HepG2 (cell line): ENCODE data around the gene ST3GAL2. TPM values are rescaled to one million over a fixed set of nuclear protein-coding genes. Genes with fewer than 3 reads are reported as not detected.

Experiments used
- ATAC-seq: fragments of 200-7000 bp; cut with Tn5 transposase; 3 replicates; pipeline ENCODE4 v1.9.1; 2020; ENCODE audit warnings: mild to moderate bottlenecking, moderate library complexity
- BruUV-seq: library from RNA; stranded (reverse); fragments of 400-500 nt; replicated peaks from 2 replicates; lab custom pipeline; 2021; lab: Mats Ljungman, UMichigan
- CTCF ChIA-PET: fragments of 300-600 bp; formaldehyde crosslinking; extraction: SDS; loops from one replicate; lab custom pipeline; 2021; ENCODE audit warnings: low total read pairs, inconsistent platforms, low intra/inter-chr PET ratio; lab: Yijun Ruan, JAX
- POLR2A ChIA-PET: fragments of 350-600 bp; sonication (Branson Sonifier 250); formaldehyde crosslinking; loops from one replicate; lab custom pipeline; 2020; ENCODE audit warnings: antibody characterized with exemption, inconsistent platforms; lab: Yijun Ruan, JAX
- DNase-seq: peaks from one replicate; pipeline ENCODE4 v3.0.0-alpha.2; 2015; ENCODE audit warnings: low spot score
- FAIRE-seq: peaks from 3 replicates; lab custom pipeline; 2011; peaks lifted over from hg19 to GRCh38; lab: Jason Lieb, UNC
- H2AFZ ChIP-seq: one replicate; pipeline ENCODE4 v1.6.1; 2011; ENCODE audit warnings: low read length, inconsistent platforms
- H3K27ac ChIP-seq: fragments of 300-600 bp; 3 replicates; pipeline ENCODE4 v1.8.0; 2011; ENCODE audit warnings: mixed run types, mild to moderate bottlenecking, mixed read lengths, low read length, inconsistent platforms; ENCODE audit not compliant: insufficient read depth; ENCODE audit errors: extremely low read length
- H3K27me3 ChIP-seq, 2 experiments: fragments of 200-600 bp in 1 of 2; 2 replicates in 1 of 2; 3 replicates in 1 of 2; pipeline versions ENCODE4 v1.6.0 to v1.8.0; 2011; ENCODE audit warnings: low read length in 2 of 2, mild to moderate bottlenecking in 2 of 2, moderate library complexity in 2 of 2, inconsistent platforms in 1 of 2; ENCODE audit not compliant: insufficient read depth in 2 of 2, control insufficient read depth in 1 of 2
- H3K36me3 ChIP-seq, 2 experiments: fragments of 200-600 bp in 1 of 2; replicated peaks in 1 of 2; 2 replicates in 1 of 2; 3 replicates in 1 of 2; pipeline versions ENCODE4 v1.5.1 to v1.8.0; 2011; ENCODE audit warnings: low read length in 2 of 2, inconsistent platforms in 1 of 2; ENCODE audit not compliant: insufficient read depth in 2 of 2, control insufficient read depth in 1 of 2
- H3K4me1 ChIP-seq: 2 replicates; pipeline ENCODE4 v1.5.1; 2012; ENCODE audit warnings: low read length, inconsistent platforms; ENCODE audit not compliant: insufficient read depth
- H3K4me2 ChIP-seq: 2 replicates; pipeline ENCODE4 v1.6.0; 2011; ENCODE audit warnings: low read depth, low read length, inconsistent platforms
- H3K4me3 ChIP-seq, 3 experiments: fragments of 200-600 bp in 1 of 3; sonication (generic), shearing (Covaris generic) in 1 of 3; replicated peaks in 1 of 3; 2 replicates each; pipeline ENCODE4 v1.5.1; 2011 to 2016; ENCODE audit warnings: low read length in 3 of 3, inconsistent platforms in 2 of 3, low read depth in 2 of 3, mild to moderate bottlenecking in 2 of 3, control low read depth in 1 of 3, mixed read lengths in 1 of 3; ENCODE audit not compliant: insufficient read depth in 1 of 3
- H3K79me2 ChIP-seq: one replicate; pipeline ENCODE4 v1.6.1; 2011; ENCODE audit warnings: low read length, inconsistent platforms; ENCODE audit not compliant: insufficient read depth
- H3K9ac ChIP-seq: 2 replicates; pipeline ENCODE4 v1.6.0; 2011; ENCODE audit warnings: mild to moderate bottlenecking, low read depth, low read length, inconsistent platforms; ENCODE audit not compliant: insufficient read depth
- H3K9me3 ChIP-seq: 2 replicates; pipeline ENCODE4 v1.5.1; 2012; ENCODE audit warnings: mild to moderate bottlenecking, low read length
- H4K20me1 ChIP-seq: 2 replicates; pipeline ENCODE4 v1.6.0; 2011; ENCODE audit warnings: inconsistent platforms, mild to moderate bottlenecking, low read length, moderate library complexity; ENCODE audit not compliant: insufficient read depth
- BHLHE40 ChIP-seq: IDR thresholded peaks from 2 replicates; pipeline ENCODE4 v1.6.1; 2011; ENCODE audit warnings: low read length, improper control_type of control experiment
- CHCHD3 ChIP-seq: sonication (generic); formaldehyde crosslinking; IDR thresholded peaks from 2 replicates; pipeline ENCODE4 v1.8.0; 2022; ENCODE audit warnings: mild to moderate bottlenecking, missing genetic modification reagents, moderate library complexity
- NFE2 ChIP-seq: sonication (generic); formaldehyde crosslinking; IDR thresholded peaks from 2 replicates; pipeline ENCODE4 v1.4.0; 2020; ENCODE audit warnings: missing genetic modification reagents
- NFE2L1 ChIP-seq: sonication (generic); formaldehyde crosslinking; IDR thresholded peaks from 2 replicates; pipeline ENCODE4 v1.4.0; 2020; ENCODE audit warnings: missing genetic modification reagents, mild to moderate bottlenecking, borderline replicate concordance
- ZNF33A ChIP-seq: sonication (generic); formaldehyde crosslinking; IDR thresholded peaks from 2 replicates; pipeline ENCODE4 v1.5.1; 2020; ENCODE audit warnings: missing genetic modification reagents, mild to moderate bottlenecking, moderate library complexity, borderline replicate concordance
- ZNF768 ChIP-seq: sonication (generic); formaldehyde crosslinking; IDR thresholded peaks from 2 replicates; pipeline ENCODE4 v1.4.0; 2020; ENCODE audit warnings: missing genetic modification reagents
- ZNF816 ChIP-seq: sonication (generic); formaldehyde crosslinking; IDR thresholded peaks from 2 replicates; pipeline ENCODE4 v1.8.0; 2022; ENCODE audit warnings: missing genetic modification reagents, mild to moderate bottlenecking, borderline replicate concordance
- WGBS: methylation state at CpG from one replicate; pipeline ENCODE4 v1.1.6; 2017; ENCODE audit warnings: low lambda C conversion rate; 5-methylcytosine and 5-hydroxymethylcytosine counted together
- in situ Hi-C: cut with HindIII; loops from 2 replicates; pipeline ENCODE4 v1.10.0; 2017; ENCODE audit warnings: low pct_unique_long_range_greater_than_20kb; ENCODE audit not compliant: extremely low pct_ligation_motif_present
- intact Hi-C: fragments of 100-400 bp; cut with micrococcal nuclease; formaldehyde crosslinking; loops from one replicate; pipeline ENCODE4 v1.10.0; 2022; ENCODE audit not compliant: unreplicated experiment
- polyA plus RNA-seq, 8 experiments: library from polyadenylated mRNA; depleted of rRNA in 3 of 8; stranded (reverse) in 7 of 8; unstranded in 1 of 8; fragments of >200 nt; fragmentation: Illumina TruSeq in 4 of 8; extraction: Trizol in 4 of 8; gene quantifications; 2 replicates each; pipeline versions ENCODE4 v1.2.1 to v1.2.3, GENCODE V29; 2011 to 2016; ENCODE audit warnings: low read depth in 4 of 8, missing spikeins in 1 of 8, mixed read lengths in 1 of 8; ENCODE audit not compliant: insufficient read depth in 1 of 8
- total RNA-seq, 5 experiments: library from RNA; depleted of rRNA; stranded (reverse); fragments of >200 nt; fragmentation: Illumina TruSeq; extraction: Trizol; gene quantifications; 2 replicates each; pipeline ENCODE4 v1.2.3, GENCODE V29; 2016; ENCODE audit warnings: low read depth in 1 of 5
- TF ChIP-seq, protein P1 (sequence below): sonication (generic); formaldehyde crosslinking; IDR thresholded peaks from 2 replicates; pipeline ENCODE4 v1.8.1; 2023; ENCODE audit warnings: mild to moderate bottlenecking, inconsistent platforms, moderate library complexity, missing genetic modification reagents, borderline replicate concordance
- TF ChIP-seq, protein P2 (sequence below): sonication (generic); formaldehyde crosslinking; IDR thresholded peaks from 2 replicates; pipeline ENCODE4 v1.4.0; 2020; ENCODE audit warnings: missing genetic modification reagents
- TF ChIP-seq, protein P3 (sequence below): sonication (generic); formaldehyde crosslinking; IDR thresholded peaks from 2 replicates; pipeline ENCODE4 v1.5.1; 2020; ENCODE audit warnings: mild to moderate bottlenecking, moderate library complexity, missing genetic modification reagents
- TF ChIP-seq, protein P4 (sequence below): sonication (generic); formaldehyde crosslinking; conservative IDR thresholded peaks from 2 replicates; pipeline ENCODE4 v1.8.1; 2023; ENCODE audit warnings: missing genetic modification reagents

The ST3GAL2 gene
- total and polyA plus RNA-seq, 2 of the 13 experiments (the other 11 are each of a cell fraction or from before 2014, with no cell fraction given), result 16.3 to 24.9 TPM

DNA sequence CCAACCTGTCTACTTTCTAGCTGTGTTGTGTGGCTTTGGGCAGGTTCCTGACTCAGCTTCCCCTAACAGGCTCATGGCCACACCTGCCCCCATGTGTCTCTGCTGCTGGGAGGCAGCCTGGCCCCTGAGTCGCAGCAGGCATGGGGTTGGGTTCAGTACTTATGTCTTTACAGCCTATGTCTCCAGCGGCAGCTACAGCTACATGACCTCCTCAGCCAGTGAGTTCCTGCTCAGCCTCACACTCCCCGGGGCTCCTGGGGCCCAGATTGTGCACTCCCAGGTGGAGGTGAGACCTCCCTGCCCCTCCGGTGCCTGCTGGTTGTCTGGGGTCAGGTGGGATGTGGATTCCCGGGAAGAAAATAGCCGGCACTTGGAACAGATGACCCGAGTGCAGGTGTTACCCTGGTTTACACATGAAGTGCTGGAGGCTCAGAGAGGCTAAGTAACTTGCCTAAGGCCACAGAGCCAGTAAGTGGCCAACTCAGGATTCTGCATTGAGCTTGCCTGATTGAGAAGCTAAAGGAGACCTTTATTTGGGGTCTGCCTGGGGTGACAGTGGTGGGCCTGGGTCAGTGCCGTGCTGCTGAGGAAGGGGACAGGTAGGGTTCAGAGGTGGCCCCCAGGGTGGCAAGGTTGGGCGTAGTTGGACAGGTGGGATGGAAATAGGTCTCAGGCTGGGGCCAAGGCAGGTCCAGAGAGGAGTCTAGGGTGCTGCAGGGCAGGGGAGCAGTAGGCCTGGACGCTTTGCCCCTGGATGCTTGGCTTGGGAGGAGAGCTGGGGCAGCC, 31.4 kb upstream of the ST3GAL2 start:
- H4K20me1 ChIP-seq, result no peaks in the 10 kb centered on the region
- FAIRE-seq (no peak), DNase-seq (no peak), ATAC-seq (no peak)
- peaks cover 5% of the 10 kb centered on the region; the same call in 1 of the 2 replicates for H3K4me1 ChIP-seq
- no TSS peak for BruUV-seq
- no peaks in the 10 kb centered on the region for H3K27me3 ChIP-seq
- H3K4me2 ChIP-seq, result 0 out of 2 replicates have a peak overlapping the region, but pooled peaks have one; percentile 8
- CTCF ChIA-PET, result interaction anchor here (0.8 to 2.8 kb wide), 4 partner anchors 52 to 100 kb away, joined by 3 to 47 read pairs (median 6); no protein-coding TSS in a partner anchor
- no peaks in the 10 kb centered on the region for H3K79me2 ChIP-seq
- H3K9ac ChIP-seq, result no peak overlapping the region
- H3K36me3 ChIP-seq, result peaks cover 0 to 2% of the 10 kb centered on the region in 2 experiments; a peak in 1 of 5 replicates
- POLR2A ChIA-PET, result interaction anchor here (0.6 to 4.8 kb wide), 10 partner anchors 13 to 124 kb away, joined by 3 to 51 read pairs (median 4); partner anchors contain the start of genes DDX19A and FCSK
- in situ Hi-C loops, result no loop called here
- H3K27ac ChIP-seq, result no peak overlapping the region
- H2AFZ ChIP-seq, result no peak overlapping the region
- 83% methylated on average over 9 of the region's 10 CpGs for WGBS
- no peaks in the 10 kb centered on the region for H3K9me3 ChIP-seq
- no peak overlapping the region for H3K4me3 ChIP-seq
- TF ChIP-seq ZNF768 (CRISPR knock-in tag) (peak; percentile 91), CHCHD3 (0 out of 2 replicates have a peak, but pooled peaks have one; percentile 26), NFE2L1 (CRISPR knock-in tag) (peak; percentile 64; the same call in 1 of the 2 replicates), BHLHE40 (no peak), ZNF816 (no peak), ZNF33A (CRISPR knock-in tag) (no peak), NFE2 (CRISPR knock-in tag) (no peak)
- TF ChIP-seq, protein P1, sequence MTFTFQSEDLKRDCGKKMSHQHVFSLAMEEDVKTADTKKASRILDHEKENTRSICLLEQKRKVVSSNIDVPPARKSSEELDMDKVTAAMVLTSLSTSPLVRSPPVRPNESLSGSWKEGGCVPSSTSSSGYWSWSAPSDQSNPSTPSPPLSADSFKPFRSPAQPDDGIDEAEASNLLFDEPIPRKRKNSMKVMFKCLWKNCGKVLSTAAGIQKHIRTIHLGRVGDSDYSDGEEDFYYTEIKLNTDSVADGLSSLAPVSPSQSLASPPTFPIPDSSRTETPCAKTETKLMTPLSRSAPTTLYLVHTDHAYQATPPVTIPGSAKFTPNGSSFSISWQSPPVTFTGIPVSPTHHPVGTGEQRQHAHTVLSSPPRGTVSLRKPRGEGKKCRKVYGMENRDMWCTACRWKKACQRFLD (CRISPR knock-in tag), result 0 out of 2 replicates have a peak, but pooled peaks have one; percentile 29
- TF ChIP-seq, protein P2, sequence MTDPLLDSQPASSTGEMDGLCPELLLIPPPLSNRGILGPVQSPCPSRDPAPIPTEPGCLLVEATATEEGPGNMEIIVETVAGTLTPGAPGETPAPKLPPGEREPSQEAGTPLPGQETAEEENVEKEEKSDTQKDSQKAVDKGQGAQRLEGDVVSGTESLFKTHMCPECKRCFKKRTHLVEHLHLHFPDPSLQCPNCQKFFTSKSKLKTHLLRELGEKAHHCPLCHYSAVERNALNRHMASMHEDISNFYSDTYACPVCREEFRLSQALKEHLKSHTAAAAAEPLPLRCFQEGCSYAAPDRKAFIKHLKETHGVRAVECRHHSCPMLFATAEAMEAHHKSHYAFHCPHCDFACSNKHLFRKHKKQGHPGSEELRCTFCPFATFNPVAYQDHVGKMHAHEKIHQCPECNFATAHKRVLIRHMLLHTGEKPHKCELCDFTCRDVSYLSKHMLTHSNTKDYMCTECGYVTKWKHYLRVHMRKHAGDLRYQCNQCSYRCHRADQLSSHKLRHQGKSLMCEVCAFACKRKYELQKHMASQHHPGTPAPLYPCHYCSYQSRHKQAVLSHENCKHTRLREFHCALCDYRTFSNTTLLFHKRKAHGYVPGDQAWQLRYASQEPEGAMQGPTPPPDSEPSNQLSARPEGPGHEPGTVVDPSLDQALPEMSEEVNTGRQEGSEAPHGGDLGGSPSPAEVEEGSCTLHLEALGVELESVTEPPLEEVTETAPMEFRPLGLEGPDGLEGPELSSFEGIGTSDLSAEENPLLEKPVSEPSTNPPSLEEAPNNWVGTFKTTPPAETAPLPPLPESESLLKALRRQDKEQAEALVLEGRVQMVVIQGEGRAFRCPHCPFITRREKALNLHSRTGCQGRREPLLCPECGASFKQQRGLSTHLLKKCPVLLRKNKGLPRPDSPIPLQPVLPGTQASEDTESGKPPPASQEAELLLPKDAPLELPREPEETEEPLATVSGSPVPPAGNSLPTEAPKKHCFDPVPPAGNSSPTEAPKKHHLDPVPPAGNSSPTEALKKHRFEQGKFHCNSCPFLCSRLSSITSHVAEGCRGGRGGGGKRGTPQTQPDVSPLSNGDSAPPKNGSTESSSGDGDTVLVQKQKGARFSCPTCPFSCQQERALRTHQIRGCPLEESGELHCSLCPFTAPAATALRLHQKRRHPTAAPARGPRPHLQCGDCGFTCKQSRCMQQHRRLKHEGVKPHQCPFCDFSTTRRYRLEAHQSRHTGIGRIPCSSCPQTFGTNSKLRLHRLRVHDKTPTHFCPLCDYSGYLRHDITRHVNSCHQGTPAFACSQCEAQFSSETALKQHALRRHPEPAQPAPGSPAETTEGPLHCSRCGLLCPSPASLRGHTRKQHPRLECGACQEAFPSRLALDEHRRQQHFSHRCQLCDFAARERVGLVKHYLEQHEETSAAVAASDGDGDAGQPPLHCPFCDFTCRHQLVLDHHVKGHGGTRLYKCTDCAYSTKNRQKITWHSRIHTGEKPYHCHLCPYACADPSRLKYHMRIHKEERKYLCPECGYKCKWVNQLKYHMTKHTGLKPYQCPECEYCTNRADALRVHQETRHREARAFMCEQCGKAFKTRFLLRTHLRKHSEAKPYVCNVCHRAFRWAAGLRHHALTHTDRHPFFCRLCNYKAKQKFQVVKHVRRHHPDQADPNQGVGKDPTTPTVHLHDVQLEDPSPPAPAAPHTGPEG (CRISPR knock-in tag), result peak; percentile 60; the same call in 1 of the 2 replicates
- TF ChIP-seq, protein P3, sequence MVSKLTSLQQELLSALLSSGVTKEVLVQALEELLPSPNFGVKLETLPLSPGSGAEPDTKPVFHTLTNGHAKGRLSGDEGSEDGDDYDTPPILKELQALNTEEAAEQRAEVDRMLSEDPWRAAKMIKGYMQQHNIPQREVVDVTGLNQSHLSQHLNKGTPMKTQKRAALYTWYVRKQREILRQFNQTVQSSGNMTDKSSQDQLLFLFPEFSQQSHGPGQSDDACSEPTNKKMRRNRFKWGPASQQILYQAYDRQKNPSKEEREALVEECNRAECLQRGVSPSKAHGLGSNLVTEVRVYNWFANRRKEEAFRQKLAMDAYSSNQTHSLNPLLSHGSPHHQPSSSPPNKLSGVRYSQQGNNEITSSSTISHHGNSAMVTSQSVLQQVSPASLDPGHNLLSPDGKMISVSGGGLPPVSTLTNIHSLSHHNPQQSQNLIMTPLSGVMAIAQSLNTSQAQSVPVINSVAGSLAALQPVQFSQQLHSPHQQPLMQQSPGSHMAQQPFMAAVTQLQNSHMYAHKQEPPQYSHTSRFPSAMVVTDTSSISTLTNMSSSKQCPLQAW (CRISPR knock-in tag), result peak; percentile 4; the same call in 1 of the 2 replicates
- TF ChIP-seq, protein P4, sequence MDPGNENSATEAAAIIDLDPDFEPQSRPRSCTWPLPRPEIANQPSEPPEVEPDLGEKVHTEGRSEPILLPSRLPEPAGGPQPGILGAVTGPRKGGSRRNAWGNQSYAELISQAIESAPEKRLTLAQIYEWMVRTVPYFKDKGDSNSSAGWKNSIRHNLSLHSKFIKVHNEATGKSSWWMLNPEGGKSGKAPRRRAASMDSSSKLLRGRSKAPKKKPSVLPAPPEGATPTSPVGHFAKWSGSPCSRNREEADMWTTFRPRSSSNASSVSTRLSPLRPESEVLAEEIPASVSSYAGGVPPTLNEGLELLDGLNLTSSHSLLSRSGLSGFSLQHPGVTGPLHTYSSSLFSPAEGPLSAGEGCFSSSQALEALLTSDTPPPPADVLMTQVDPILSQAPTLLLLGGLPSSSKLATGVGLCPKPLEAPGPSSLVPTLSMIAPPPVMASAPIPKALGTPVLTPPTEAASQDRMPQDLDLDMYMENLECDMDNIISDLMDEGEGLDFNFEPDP (CRISPR knock-in tag), result 0 out of 2 replicates have a peak, but pooled peaks have one; percentile 64
- TF ChIP-seq, all 625 proteins: peak for 7
- intact Hi-C loops, result loop anchor here (2.0 kb wide), 1 partner anchor 90 kb away; no protein-coding TSS in a partner anchor
